ENCODE data around the gene RGS19.

Gene RGS19

DNA sequence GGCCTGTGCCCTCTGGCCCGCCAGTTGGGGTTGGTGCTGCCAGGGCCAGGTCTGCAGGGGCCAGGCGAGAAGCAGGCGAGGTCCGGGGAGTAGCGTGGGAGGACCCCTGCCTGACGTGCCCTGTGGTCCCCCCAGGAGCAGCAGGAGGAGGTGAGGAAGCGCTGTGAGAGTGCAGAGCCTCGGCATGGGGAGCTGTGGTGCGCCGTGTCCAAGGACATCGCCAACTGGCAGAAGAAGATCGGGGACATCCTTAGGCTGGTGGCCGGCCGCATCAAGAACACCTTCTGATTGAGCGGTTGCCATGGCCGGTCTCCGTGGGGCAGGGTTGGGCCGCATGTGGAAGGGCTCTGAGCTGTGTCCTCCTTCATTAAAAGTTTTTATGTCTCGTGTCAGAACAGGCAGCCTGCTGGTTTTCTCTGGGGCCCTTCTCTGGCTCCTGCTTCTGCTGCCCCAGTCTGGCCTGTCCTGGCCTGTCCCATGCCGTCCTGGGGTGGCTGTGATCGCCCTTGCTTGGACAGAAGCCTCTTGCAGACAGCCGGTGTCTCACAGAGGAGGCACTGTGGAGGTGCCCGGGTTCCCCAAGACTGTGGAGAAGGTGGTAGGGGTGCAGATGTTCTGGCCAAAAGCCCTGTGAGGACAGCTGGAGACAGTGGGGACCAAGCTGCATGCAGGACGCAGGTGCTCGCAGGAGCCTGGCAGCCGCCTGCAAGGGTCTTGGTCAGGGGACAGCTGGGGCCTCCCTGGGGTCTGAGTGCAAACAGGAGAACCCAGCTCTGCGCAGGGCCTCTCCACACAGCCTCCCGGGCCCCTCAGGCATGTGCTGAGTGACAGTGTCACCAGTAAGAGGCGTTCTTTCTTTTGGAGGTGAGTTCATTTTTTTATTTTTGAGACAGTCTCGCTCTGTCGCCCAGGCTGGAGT is 46.4 kb downstream of the RGS19 start:
- DNase-seq: no peak

GRCh38 chr20:64031822-64032314 is 47.5 kb downstream of the RGS19 start:
- no peak for DNase-seq

- DNase-seq: no peak
Measured at GRCh38 chr20:64030371-64031134, 48.8 kb downstream of the RGS19 start.

- no peak for DNase-seq
Measured at GRCh38 chr20:64029293-64030117, 49.8 kb downstream of the RGS19 start.

DNA sequence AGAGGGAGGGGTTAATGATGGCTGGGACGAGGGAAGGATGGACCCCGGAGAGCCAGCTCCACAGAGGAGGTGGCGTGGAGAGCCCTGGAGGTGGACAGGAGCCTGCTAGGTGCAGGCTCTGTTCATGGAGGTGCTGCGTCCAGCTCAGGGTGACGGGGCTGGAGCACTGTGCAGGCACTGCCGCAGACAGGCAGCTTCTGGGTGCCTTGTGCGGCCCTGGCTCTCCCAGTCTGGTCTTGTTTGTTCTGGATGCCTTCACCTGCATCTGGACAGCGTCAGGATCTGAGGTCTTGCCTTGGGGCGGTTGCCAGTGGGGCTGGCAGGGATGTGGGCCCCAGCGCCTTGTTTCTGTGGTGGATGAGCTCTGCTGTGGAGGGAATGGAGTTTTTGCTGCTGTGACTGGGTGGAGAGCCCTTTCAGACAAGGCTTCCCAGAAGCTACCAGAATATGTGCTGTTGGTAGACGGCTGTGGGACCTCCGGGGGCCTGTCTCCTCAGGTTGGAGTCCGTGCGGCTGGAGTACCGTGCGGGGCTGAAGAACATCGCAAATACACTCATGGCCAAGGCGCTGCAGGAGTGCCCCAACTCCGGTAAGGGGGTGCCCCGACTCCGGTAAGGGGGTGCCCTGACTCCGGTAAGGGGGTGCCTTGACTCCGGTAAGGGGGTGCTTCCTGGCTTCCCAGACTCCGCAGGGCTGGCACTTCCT is 51.2 kb downstream of the RGS19 start:
- DNase-seq: no peak

DNA sequence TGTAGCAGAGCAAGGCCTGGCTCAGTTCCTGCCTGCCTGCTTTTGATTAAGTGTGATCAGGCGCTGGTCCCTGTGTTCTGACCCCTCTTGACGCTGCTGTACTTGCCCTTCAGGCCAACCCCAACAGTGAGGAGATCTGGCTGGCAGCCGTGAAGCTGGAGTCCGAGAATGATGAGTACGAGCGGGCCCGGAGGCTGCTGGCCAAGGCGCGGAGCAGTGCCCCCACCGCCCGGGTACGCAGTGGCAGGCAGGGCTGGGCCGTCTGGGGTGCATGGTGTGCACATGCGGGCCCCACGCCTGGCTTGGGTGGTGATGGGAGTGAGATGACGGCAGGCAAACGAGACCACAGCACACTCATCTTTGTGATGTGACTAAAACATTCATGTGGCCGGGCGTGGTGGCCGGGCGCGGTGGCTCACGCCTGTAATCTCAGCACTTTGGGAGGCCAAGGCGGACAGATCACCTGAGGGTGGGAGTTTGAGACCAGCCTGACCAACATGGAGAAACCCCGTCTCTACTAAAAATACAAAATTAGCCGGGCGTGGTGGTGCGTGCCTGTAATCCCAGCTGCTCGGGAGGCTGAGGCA is 53.4 kb downstream of the RGS19 start:
- no peak for DNase-seq

DNA sequence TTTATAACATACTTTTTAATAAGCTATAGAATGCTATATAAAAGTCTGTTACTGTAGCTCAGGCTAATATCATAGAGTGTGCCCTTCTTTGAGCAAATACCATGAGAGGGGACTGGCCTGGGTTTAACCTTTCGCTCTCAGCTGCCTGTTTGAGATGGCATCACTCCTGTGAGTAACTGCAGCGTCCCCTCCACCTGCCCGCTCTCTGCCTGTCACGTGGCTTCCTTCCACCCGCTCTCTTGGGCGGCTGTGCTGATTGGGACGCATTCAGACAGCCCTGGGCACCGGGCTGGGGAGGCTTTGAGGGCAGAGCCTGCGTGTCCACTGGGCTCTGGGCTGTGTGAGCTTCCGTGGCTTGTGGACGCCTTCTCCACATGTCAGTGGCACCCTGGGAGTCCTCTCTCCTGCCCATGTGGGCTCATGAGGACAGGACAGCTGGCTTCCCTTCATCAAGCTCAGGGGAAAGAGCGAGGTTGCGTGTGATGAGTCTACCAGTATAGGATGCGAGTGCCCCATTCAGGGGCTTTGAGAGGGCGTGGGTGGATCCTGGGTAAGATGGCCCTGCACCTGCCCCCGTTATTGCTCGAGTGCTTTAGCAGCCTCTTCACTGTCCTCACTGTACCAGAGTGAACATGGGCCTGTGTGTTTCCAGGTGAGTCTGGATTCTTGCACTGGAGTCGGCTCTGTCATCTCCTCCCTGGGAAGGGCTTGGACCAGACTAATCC is 54.1 kb downstream of the RGS19 start:
- no peak for DNase-seq

GRCh38 chr20:64024141-64024990 is 55.0 kb downstream of the RGS19 start:
- no peak for DNase-seq

DNA sequence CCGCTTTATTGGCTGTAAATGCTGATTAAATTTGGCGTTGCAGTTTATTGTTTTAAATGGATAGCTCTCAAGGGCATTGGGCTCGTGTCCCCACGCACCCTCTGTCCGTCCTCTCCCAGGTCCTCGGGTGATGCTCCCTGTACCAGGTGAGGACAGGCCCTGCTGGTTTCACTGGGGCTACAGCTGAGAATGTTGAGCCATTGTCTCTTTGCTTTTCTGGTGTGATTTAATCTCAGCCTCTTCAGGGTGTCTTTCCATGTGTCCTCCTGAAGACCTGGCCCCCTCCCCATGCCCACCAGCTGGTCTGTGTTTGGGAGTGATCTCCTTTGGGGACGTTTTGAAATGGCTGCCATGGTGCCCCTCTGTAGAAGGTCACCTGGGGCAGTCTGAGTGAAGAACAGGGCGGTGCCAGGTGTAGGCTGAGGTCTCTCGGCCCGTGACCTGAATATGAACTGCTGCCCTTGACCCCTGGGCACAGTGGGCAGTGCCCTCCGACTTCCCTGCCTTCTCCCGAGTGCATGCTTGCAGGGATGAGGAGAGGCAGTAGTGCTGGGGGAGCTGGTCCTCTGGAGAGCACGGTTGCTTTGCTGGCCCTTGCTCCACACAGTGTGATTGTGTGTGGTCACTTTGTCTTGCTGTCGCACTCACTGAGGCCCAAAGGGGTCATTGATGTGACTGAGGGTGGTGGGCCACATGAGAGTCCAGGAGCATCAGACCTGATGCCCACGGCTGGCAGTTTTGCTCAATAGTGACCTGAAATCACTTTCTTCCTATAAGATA is 55.8 kb downstream of the RGS19 start:
- DNase-seq: no peak

Data from NCI-H510A (cell line).